HG03432 (cell line): ENCODE measurements around the gene ARL2BP.

Source experiments
- ATAC-seq: cut with Tn5 transposase; IDR thresholded peaks from one replicate; pipeline ENCODE4 v1.9.1; 2021; ENCODE audit warnings: mild to moderate bottlenecking, moderate library complexity; ENCODE audit not compliant: unreplicated experiment

ARL2BP gene

GRCh38 chr16:57235128-57236021 lies 9.7 kb upstream of the ARL2BP start:
- ATAC-seq, result no peak

- ATAC-seq, result no peak
These were observed 9.1 kb upstream of the ARL2BP start for GRCh38 chr16:57236022-57236350.

GRCh38 chr16:57238682-57239081 lies 6.4 kb upstream of the ARL2BP start:
- ATAC-seq, result no peak

GRCh38 chr16:57239107-57239506 lies 6.0 kb upstream of the ARL2BP start:
- ATAC-seq, result no peak

GRCh38 chr16:57240851-57241250 lies 4.2 kb upstream of the ARL2BP start:
- no peak for ATAC-seq

GRCh38 chr16:57242650-57243049 lies 2.4 kb upstream of the ARL2BP start:
- ATAC-seq, result no peak

GRCh38 chr16:57244463-57244766 lies 644 bp upstream of the ARL2BP start:
- ATAC-seq, result peak; percentile 31

GRCh38 chr16:57245472-57246113 lies 534 bp downstream of the ARL2BP start:
- no peak for ATAC-seq

GRCh38 chr16:57251352-57251751 lies 6.3 kb downstream of the ARL2BP start:
- ATAC-seq, result no peak

- no peak for ATAC-seq
These were observed 7.2 kb downstream of the ARL2BP start for GRCh38 chr16:57252148-57252721.

GRCh38 chr16:57253466-57253865 lies 8.4 kb downstream of the ARL2BP start:
- no peak for ATAC-seq

GRCh38 chr16:57255686-57256415 lies 10.8 kb downstream of the ARL2BP start:
- ATAC-seq, result no peak

- ATAC-seq, result no peak
These were observed 11.7 kb downstream of the ARL2BP start for GRCh38 chr16:57256601-57257395.

GRCh38 chr16:57257455-57258070 lies 12.5 kb downstream of the ARL2BP start:
- no peak for ATAC-seq

- no peak for ATAC-seq
These were observed 13.3 kb downstream of the ARL2BP start for GRCh38 chr16:57258226-57258909.

GRCh38 chr16:57258910-57259475 lies 13.9 kb downstream of the ARL2BP start:
- no peak for ATAC-seq

GRCh38 chr16:57260294-57260929 lies 15.4 kb downstream of the ARL2BP start:
- peak; percentile 49 for ATAC-seq

GRCh38 chr16:57261806-57262205 lies 16.7 kb downstream of the ARL2BP start:
- no peak for ATAC-seq
